HT1080 (cell line): ENCODE measurements around the gene C7. TPM values are rescaled to one million over a fixed set of nuclear protein-coding genes. Genes with fewer than 3 reads are reported as not detected.
"Not testable (repeated sequence)": the region's sequence is repeated elsewhere in the genome, so short reads cannot be mapped to it uniquely, and the experiment has no call there.

Experiments
- DNase-seq: peaks from one replicate; pipeline ENCODE4 v3.0.0-alpha.2; 2015; ENCODE audit warnings: low read depth
- polyA plus RNA-seq, 2 experiments: library from polyadenylated mRNA; depleted of rRNA; stranded (reverse); fragments of >200 nt; gene quantifications; 2 replicates each; pipeline ENCODE4 v1.2.3, GENCODE V29; 2015
- total RNA-seq: library from RNA; depleted of rRNA; stranded (reverse); fragments of >200 nt; shearing (Covaris generic); gene quantifications from 2 replicates; pipeline ENCODE4 v1.2.3, GENCODE V29; 2014; rRNA removed

C7 gene
- not detected in 2 replicates for total RNA-seq
- polyA plus RNA-seq (2015; cell fraction: cytosol; rRNA removed), result not detected in 2 replicates
- polyA plus RNA-seq (2015; cell fraction: nucleus; rRNA removed), result 0.28 TPM in 1 of 2 replicates, not detected in the other

DNA sequence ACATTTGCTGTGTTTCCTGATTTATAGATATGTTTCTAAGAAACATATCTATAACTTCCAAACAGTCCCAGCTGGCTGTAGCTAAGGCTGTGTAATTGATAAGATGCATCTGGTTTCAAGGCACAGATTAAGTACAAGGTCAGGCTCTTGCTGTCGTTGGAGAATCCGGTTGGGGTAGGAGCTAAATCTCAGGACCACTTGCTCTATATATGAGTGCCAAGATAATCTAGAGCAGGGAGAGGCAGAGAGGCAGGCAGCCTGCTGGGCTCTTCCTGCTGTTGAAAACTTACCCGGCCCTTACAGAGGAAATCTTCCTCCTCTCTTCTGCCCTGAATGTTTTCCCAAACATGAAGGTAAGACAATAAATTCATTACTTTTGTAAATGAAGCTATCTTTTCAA lies at the start of gene C7:
TSS of gene C7 (plus strand) at position 234 of the 400 bp plus-strand sequence. CDS start at position 348, 114 bp downstream.
- no peak for DNase-seq

DNA sequence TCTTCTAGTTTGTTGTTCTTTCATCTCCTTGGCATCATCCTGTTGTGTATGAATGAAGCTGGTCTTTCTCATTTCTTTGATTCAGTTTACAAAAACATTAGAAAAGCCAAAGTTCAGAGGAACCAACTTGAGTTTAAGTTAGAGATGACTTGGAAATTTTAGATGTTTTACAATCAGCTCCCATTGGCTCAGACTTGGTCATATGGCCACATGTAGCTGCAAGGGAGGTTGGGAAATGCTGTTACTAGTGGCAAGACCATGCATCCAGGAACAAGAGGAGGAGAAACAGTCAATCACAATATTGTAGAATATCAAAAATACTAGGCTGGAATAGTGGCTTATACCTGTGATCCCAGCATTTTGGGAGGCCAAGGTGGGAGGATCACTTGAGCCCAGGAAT lies 48.6 kb upstream of the C7 start:
- DNase-seq, result no peak

GRCh38 chr5:40865004-40865403 lies 44.3 kb upstream of the C7 start:
- not testable (repeated sequence) for DNase-seq

- DNase-seq, result no peak
These were observed 42.5 kb upstream of the C7 start for GRCh38 chr5:40866844-40867243.

DNA sequence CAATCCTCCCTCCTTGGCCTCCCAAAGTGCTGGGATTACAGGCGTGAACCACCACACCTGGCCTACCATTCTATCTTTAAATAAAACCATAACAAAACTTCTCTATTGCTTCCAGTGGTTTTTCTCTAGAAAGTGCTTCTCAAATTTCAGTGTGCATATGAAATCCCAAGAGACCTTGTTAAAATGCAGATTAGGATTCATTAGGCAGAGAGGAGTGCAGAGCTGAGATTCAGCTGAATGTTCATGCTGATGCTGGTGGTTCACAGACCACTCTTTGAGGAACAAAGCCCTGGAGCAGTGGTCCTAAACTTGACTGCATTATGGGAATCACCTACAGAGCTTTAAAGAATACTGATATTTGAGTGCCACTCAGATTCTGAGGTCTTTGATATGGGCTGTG lies 39.9 kb upstream of the C7 start:
- DNase-seq, result no peak

GRCh38 chr5:40871177-40871576 lies 38.1 kb upstream of the C7 start:
- peak; percentile 28 for DNase-seq

- not testable (repeated sequence) for DNase-seq
These were observed 37.0 kb upstream of the C7 start for GRCh38 chr5:40872253-40872652.

DNA sequence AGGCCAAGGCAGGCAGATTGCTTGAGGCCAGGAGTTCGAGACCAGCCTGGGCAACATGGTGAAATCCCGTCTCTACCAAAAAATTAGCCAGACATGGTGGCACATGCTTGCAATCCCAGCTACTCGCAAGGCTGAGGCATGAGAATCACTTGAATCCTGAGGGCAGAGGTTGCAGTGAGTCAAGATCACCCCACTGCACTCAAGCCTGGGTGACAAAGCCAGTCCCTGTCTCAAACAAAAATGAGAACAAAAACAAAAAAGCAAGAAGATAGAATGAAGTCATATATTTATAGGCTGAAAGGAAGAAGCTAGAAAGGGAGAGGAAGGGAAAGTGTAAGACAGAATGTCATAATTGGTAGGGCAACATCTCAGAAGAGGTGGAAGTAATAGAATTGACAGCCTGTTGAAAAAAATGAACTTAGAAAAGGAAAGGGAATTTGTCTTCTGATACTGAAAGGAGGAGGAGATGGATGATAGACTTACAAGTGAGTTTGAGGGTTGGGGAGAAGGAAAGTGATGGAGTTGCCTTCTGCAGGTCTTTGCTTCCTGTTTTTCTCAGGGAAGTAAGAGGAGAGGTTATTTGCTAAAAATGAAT lies 35.9 kb upstream of the C7 start:
- no peak for DNase-seq

GRCh38 chr5:40875958-40876357 lies 33.3 kb upstream of the C7 start:
- no peak for DNase-seq

DNA sequence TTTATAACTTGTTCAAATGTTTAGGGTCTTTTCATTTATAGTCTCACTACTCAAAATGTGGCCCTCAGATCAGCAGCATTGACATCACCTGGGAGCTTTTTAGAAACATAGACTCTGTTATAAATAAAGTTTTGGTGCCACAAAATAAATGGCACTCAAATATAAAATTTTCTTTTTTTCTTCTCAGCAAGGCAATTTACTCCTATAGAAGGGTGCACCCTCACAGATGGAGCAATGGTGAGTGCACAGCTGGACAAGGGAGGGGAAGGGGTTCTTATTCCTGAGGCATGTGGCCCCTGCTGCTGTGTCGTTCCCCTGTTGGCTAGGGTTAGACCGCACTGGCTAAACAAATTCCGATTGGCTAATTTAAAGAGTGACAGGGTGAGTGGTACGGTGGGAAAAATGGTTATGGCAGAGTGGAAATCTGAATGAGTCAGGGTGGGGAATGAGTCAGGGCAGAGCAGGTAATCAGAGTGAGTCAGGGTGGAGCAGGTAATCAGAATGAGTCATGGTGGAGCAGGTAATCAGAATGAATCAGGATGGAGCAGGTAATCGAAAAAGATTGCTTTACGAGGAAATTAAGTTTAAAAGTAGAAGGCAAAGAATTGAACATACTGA lies 31.8 kb upstream of the C7 start:
- peak; percentile 44 for DNase-seq

DNA sequence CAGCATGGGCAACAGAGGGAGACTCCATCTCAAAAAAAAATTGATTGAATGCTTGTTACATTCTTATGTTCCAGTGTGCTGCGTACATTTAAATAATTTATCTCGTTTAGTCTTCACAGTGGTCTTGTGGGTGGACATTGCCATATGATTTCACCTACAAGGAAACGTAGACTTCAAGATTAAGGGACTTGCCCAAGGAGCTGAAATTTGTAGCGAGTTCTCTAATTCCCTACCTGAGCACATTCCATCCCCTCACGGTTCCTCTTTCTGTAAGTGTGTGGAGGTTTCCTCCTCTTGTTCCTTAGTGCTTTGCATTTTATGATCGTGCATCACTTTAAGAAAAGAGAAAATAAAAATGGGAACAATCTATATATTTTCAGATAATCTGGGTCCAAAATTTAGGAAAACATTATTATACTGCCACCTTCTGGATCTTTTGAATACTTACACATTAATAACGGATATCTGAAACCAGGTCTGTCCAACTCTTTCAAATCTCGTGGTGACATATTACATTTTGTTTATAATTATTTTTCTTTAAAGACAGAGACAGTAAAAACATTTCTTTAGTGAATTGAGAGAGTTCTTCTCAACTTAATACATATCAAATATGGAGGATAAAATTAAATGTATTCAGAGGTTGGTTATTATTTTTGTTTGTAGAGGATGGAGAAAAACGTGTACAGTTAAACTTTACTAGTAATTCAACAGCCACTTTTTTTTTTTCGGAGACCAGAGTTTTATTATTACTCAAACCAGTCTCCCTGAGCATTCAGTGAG lies 29.9 kb upstream of the C7 start:
- DNase-seq, result peak; percentile 10

DNA sequence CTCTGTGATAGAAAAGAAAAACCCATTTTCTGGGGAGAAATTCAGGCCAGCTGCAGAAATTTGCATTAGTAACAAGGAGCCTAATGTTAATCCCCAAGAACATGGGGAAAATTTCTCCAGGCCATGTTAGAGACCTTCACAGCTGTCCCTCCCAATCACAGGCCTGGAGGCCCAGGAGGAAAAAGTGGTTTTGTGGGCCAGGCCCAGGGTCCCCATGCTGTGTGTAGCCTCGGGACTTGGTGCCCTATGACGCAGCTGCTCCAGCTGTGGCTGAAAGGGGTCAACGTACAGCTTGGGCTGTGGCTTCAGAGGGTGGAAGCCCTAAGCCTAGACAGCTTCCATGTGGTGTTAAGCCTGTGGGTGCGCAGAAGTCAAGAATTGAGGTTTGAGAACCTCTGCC lies 27.0 kb upstream of the C7 start:
- no peak for DNase-seq

GRCh38 chr5:40883051-40883450 lies 26.2 kb upstream of the C7 start:
- DNase-seq, result not testable (repeated sequence)

- DNase-seq, result not testable (repeated sequence)
These were observed 13.6 kb upstream of the C7 start for GRCh38 chr5:40895440-40896425.

GRCh38 chr5:40904205-40904993 lies 4.9 kb upstream of the C7 start:
- peak; percentile 68 for DNase-seq

- DNase-seq, result no peak
These were observed 4.3 kb upstream of the C7 start for GRCh38 chr5:40904994-40905306.

GRCh38 chr5:40906351-40906751 lies 2.9 kb upstream of the C7 start:
- DNase-seq, result peak; percentile 38

DNA sequence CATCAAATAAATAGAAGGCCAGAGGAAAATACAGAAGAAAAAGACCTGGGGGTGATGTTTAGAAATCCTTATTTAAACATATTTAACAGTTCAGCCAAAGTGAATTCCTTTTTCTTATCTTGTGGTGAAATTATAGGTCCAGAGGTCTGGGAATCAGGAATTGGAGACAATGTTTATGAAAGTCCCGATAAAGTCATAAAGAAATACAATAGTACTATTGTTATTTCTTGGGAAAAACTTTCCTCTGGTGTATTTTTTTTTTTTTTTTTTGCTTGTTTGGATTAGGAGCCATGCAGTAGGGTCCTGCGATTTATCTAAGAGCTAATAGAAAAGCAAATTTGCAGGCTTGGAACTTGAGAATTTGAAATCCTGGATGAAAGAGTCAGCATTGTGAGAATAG lies 426 bp downstream of the C7 start:
- DNase-seq, result no peak

DNA sequence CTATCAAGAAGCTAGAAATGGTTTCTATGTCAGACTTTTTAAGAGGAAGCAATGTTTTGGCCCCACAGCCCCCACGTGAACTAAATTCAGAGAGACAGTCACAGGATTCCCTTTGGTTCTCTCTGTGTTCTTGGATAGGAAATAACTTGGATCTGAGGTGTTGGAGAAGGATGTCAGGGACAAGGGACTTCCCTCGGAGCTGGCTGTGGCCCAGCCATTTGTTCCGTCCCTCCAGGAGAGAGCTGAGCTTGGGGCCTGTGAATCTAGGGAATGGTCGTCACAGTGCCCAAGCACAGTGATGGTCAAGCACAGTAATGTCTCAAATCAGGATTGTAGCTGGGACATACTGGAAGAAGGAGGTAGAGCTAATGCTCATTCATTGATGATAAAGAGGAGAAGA lies 2.0 kb downstream of the C7 start:
- no peak for DNase-seq

DNA sequence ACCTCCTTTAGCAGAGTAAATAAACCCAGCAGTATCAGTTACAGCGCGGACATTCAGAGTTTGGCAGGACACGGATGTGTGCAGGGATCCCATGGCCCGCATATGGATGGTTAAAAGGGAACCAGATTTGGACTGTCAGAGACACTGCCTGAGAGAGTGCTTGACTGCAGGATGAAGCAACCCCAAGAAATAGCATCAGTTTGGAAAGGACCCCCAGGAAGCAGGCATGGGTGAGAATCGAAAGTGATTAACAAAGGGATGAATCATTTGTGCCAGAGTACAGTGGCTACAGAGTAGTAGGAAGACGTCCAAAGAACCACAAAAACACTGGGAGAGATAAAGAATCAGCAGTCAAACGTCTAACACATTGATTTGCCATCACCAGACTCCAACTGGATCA lies 5.5 kb downstream of the C7 start:
- peak; percentile 53 for DNase-seq
